ENCODE measurements around the gene BCL3. TPM values are rescaled to one million over a fixed set of nuclear protein-coding genes. Genes with fewer than 3 reads are reported as not detected.
A peak's percentile ranks its signal among the peaks of the same experiment; 100 is the strongest.
"Not testable (repeated sequence)": the region's sequence is repeated elsewhere in the genome, so short reads cannot be mapped to it uniquely, and the experiment has no call there.

Gene BCL3
- total RNA-seq, 4 donors from 2014 or later, result 26.6 to 88.9 (median 51.4) TPM

DNA sequence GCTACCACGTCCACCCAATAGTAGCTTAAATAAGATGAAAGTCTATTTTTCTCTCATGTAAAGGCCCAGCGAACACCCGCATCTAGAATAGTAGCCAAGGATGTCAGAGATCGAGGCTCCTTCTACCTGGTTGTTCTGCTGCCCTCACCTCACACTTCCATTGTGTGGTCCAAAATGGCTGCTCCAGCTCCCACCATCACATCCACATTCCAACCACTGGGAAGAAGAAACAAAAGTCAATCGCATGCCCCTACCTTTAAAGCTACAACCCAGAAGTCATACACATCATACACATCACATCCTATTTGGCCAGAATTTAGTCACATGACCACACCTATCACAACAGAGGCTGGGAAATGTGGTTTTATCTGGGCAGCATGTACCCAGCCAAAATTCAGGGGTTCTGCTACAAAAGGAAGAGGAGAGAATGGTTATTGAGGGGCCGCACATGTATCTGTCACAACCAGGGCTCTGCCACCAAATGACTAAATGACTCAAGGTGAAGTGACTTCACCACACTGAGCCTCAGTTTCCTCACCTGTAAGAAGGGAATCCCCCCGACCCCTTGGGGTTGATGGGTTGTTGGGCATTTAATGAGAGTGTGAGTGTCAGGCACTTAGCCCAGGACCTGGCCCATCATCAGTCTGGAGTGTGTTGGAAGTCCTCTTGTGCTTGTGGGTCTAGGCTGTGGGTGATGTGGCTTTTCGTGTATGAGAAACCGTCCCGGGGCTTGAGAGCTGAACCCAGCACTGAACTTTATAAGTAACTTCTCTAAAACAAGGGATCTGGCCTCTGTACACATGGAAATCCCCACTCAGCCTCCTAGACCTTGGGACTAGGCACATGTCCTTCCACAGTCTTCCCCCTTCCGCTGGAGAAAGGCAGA is 19.0 kb downstream of the BCL3 start:
- Histone ChIP-seq H3K27me3 (no peaks in the 10 kb centered on the region), H3K36me3 (no peaks in the 10 kb centered on the region), H3K4me3 (no peak overlapping the region), H3K27ac (no peak overlapping the region), H3K9me3 (no peaks in the 10 kb centered on the region), H3K4me1 (peaks cover 0 to 19% (median 8%) of the 10 kb centered on the region in 3 donors)
- no peak for DNase-seq
- no peak for TF ChIP-seq POLR2A (IDR thresholded peaks at IDR 0.05)
- TF ChIP-seq, protein P1, sequence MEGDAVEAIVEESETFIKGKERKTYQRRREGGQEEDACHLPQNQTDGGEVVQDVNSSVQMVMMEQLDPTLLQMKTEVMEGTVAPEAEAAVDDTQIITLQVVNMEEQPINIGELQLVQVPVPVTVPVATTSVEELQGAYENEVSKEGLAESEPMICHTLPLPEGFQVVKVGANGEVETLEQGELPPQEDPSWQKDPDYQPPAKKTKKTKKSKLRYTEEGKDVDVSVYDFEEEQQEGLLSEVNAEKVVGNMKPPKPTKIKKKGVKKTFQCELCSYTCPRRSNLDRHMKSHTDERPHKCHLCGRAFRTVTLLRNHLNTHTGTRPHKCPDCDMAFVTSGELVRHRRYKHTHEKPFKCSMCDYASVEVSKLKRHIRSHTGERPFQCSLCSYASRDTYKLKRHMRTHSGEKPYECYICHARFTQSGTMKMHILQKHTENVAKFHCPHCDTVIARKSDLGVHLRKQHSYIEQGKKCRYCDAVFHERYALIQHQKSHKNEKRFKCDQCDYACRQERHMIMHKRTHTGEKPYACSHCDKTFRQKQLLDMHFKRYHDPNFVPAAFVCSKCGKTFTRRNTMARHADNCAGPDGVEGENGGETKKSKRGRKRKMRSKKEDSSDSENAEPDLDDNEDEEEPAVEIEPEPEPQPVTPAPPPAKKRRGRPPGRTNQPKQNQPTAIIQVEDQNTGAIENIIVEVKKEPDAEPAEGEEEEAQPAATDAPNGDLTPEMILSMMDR (IDR thresholded peaks at IDR 0.05), result no peak
- intact Hi-C loops (cut with DNase I), result no loop called here
- 78 to 85% methylated on average over 8 of the region's 11 CpGs for WGBS, 2 donors

GRCh38 chr19:44770550-44771257 is 22.2 kb downstream of the BCL3 start:
- Histone ChIP-seq H3K9me3 (no peaks in the 10 kb centered on the region), H3K36me3 (no peaks in the 10 kb centered on the region), H3K27ac (peak overlapping the region in 3 of 4 donors; percentile 44 to 67 (median 48)), H3K4me3 (peak overlapping the region in 1 of 4 donors; percentile 28), H3K4me1 (peaks cover 4 to 35% (median 16%) of the 10 kb centered on the region in 3 donors), H3K27me3 (no peaks in the 10 kb centered on the region)
- DNase-seq, result peak; percentile 83
- intact Hi-C loops (cut with DNase I), result loop anchor here (5.0 kb wide), 1 partner anchor 48 kb away; no protein-coding TSS in a partner anchor
- TF ChIP-seq, protein P1 (IDR thresholded peaks at IDR 0.05), result peak; percentile 82 to 96 (median 92)
- TF ChIP-seq POLR2A (IDR thresholded peaks at IDR 0.05), result no peak
- WGBS, 2 donors, result 13% methylated on average over 15 of the region's 15 CpGs

DNA sequence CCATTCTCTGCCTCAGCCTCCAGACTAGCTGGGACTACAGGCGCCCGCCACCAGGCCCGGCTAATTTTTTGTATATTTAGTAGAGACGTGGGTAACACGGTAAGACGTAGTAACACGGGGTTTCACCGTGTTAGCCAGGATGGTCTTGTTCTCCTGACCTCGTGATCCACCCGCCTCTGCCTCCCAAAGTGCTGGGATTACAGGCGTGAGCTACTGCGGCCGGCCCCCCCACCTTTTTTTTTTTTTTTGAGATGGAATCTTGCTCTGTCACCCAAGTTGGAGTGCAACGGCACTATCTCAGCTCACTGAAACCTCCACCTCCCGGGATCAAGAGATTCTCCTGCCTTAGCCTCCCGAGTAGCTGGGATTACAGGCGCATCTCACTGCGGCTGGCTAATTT is 23.6 kb downstream of the BCL3 start:
- H3K27ac ChIP-seq, H3K9me3 ChIP-seq, DNase-seq, H3K4me3 ChIP-seq, H3K27me3 ChIP-seq, H3K36me3 ChIP-seq: not testable (repeated sequence)
- 82 to 97% methylated on average over 5 to 14 of the region's 18 CpGs for WGBS, 2 donors
- peaks cover 10 to 48% (median 21%) of the 10 kb centered on the region in 3 donors for H3K4me1 ChIP-seq
- intact Hi-C loops (cut with DNase I), result loop anchor here (5.0 kb wide), 1 partner anchor 50 kb away; no protein-coding TSS in a partner anchor

DNA sequence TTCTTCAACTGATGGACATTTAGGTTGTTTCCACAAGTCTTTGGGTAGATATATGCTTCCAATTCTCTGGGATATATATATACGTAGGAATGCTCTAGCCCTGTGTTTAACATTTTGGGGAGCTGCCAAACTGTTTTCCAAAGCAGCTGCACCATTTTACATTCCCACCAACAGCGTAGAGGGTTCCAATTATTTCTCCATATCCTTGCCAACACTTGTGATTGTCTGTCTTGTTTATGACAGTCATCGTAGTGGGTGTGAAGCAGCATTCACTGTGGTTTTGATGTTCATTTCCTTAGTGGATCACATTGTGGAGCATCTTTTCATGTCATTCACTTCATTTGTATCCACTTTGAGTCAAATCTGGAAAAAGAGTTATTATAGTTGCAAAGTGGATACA is 24.5 kb downstream of the BCL3 start:
- Histone ChIP-seq H3K4me3 (no peak overlapping the region), H3K27me3 (peaks cover 0 to 7% (median 0%) of the 10 kb centered on the region in 4 donors), H3K4me1 (peaks cover 15 to 56% (median 21%) of the 10 kb centered on the region in 3 donors), H3K36me3 (no peaks in the 10 kb centered on the region), H3K9me3 (no peaks in the 10 kb centered on the region), H3K27ac (no peak overlapping the region)
- no peak for TF ChIP-seq POLR2A (IDR thresholded peaks at IDR 0.05)
- TF ChIP-seq, protein P1 (IDR thresholded peaks at IDR 0.05), result no peak
- intact Hi-C loops (cut with DNase I), result loop anchor here (5.0 kb wide), 1 partner anchor 51 kb away; no protein-coding TSS in a partner anchor
- 36 to 46% methylated on average over 3 of the region's 3 CpGs for WGBS, 2 donors
- DNase-seq, result no peak

DNA sequence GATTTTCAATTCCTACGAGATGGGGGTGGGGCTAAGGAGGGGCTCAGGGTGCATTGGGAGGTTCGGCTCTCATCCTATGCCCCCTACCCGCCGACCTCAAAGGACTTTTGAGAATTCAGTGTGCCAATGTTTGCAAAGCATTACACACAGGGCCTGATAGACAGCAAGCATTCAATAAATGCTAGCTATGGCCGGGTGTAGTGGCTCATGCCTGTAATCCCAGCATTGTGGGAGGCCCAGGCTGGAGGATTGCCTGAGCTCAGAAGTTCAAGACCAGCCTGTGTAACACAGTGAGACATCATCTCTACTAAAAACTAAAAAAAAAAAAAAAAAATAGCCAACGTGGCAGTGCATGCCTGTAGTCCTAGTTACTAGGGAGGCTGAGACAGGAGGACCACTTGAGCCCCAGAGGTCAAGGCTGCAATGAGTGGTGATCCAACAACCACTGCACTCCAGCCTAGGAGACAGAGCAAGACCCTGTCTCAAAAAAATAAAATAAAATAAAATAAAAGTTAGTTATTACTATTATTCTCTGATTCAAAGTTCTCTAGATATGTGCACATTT is 27.2 kb downstream of the BCL3 start:
- no peak overlapping the region for H3K4me3 ChIP-seq
- intact Hi-C loops (cut with DNase I), result no loop called here
- TF ChIP-seq, protein P1 (IDR thresholded peaks at IDR 0.05), result no peak
- no peak for TF ChIP-seq POLR2A (IDR thresholded peaks at IDR 0.05)
- WGBS, 2 donors, result 38 to 50% methylated on average over 5 of the region's 6 CpGs
- H3K27ac ChIP-seq, result peak overlapping the region in 3 of 4 donors; percentile 87 to 92 (median 91)
- H3K4me1 ChIP-seq, result peaks cover 15 to 69% (median 16%) of the 10 kb centered on the region in 3 donors
- peaks cover 0 to 9% (median 0%) of the 10 kb centered on the region in 4 donors for H3K27me3 ChIP-seq
- no peaks in the 10 kb centered on the region for H3K9me3 ChIP-seq
- no peak for DNase-seq
- peaks cover 0 to 5% (median 0%) of the 10 kb centered on the region in 3 donors for H3K36me3 ChIP-seq
